Dedifferentiated amniotic fluid mesenchymal stem cell (primary cell): ENCODE data around the gene FADS2.

Experiments used
- DNase-seq: peaks from one replicate; pipeline ENCODE4 v3.0.0-alpha.2; 2016; ENCODE audit errors: extremely low spot score

Gene FADS2

GRCh38 chr11:61846362-61847020 lies 18.4 kb downstream of the FADS2 start:
- DNase-seq: no peak

- DNase-seq: no peak
Observed at GRCh38 chr11:61847914-61848581, 19.9 kb downstream of the FADS2 start.

- DNase-seq: no peak
Observed at GRCh38 chr11:61848631-61849030, 20.5 kb downstream of the FADS2 start.

- no peak for DNase-seq
Observed at GRCh38 chr11:61850687-61851086, 22.6 kb downstream of the FADS2 start.

- DNase-seq: no peak
Observed at GRCh38 chr11:61851113-61851899, 23.2 kb downstream of the FADS2 start.

GRCh38 chr11:61851900-61852295 lies 23.8 kb downstream of the FADS2 start:
- no peak for DNase-seq

- no peak for DNase-seq
Observed at GRCh38 chr11:61853698-61854169, 25.6 kb downstream of the FADS2 start.

GRCh38 chr11:61854206-61854895 lies 26.3 kb downstream of the FADS2 start:
- DNase-seq: no peak

GRCh38 chr11:61854966-61855714 lies 27.0 kb downstream of the FADS2 start:
- DNase-seq: no peak

GRCh38 chr11:61855939-61856680 lies 28.0 kb downstream of the FADS2 start:
- DNase-seq: no peak

- DNase-seq: no peak
Observed at GRCh38 chr11:61860054-61860903, 32.2 kb downstream of the FADS2 start.

GRCh38 chr11:61861634-61862033 lies 33.5 kb downstream of the FADS2 start:
- DNase-seq: no peak

GRCh38 chr11:61862714-61863547 lies 34.8 kb downstream of the FADS2 start:
- no peak for DNase-seq

GRCh38 chr11:61863548-61864081 lies 35.5 kb downstream of the FADS2 start:
- no peak for DNase-seq

- no peak for DNase-seq
Observed at GRCh38 chr11:61864814-61865775, 37.0 kb downstream of the FADS2 start.

- no peak for DNase-seq
Observed at GRCh38 chr11:61866231-61866957, 38.3 kb downstream of the FADS2 start.

GRCh38 chr11:61866958-61867343 lies 38.9 kb downstream of the FADS2 start:
- no peak for DNase-seq
